Kidney capillary endothelial cell (primary cell): Measurements from ENCODE around the gene LARP4B.
A peak's percentile ranks its signal among the peaks of the same experiment; 100 is the strongest.

Experiments used
- DNase-seq: peaks from one replicate; pipeline ENCODE4 v3.0.0-alpha.2; 2018; ENCODE audit warnings: low spot score

The LARP4B gene

GRCh38 chr10:866577-866941, 64.9 kb downstream of the LARP4B start:
- DNase-seq: no peak

- DNase-seq: no peak
Measured at GRCh38 chr10:865924-866576, 65.5 kb downstream of the LARP4B start.

GRCh38 chr10:865257-865656, 66.2 kb downstream of the LARP4B start:
- DNase-seq: no peak

DNA sequence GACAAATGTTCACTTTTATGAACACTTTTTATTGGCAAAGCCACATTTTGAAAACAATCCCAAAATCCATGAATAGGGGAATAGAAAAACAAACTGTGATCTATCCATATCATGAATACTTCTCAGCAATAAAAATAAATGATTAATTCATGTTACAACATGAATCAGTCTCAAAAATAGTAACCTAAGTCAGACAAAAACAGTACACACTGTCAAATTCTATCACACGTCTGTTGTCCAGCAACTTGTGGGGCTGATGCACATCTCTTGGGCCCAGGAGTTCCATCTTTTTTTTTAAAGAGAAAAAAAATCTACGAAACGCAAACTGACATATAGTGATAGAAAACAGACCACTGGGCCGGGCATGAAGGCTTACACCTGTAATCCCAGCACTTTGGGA, 71.0 kb downstream of the LARP4B start:
- no peak for DNase-seq

GRCh38 chr10:856416-857157, 74.9 kb downstream of the LARP4B start:
- DNase-seq: no peak

GRCh38 chr10:855671-856070, 75.8 kb downstream of the LARP4B start:
- DNase-seq: no peak

- no peak for DNase-seq
Measured at GRCh38 chr10:855079-855478, 76.4 kb downstream of the LARP4B start.

DNA sequence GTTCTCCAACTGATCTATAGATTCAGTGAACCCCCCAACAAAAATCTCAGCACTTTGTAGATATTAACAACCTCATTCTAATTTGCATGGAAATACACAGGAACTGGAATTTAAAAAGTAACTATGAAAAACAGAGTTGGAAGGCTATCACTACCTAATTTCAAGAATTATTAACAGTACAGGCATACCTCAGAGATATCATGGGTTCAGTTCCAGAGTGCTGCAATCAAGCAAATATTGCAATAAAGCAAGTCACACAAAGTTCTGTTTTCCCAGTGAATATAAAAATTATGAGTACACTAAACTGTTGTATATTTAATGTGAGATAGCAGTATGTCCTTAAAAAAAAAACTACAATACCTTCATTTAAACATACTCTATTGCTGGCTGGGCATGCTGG, 78.5 kb downstream of the LARP4B start:
- no peak for DNase-seq

GRCh38 chr10:852386-852785, 79.1 kb downstream of the LARP4B start:
- no peak for DNase-seq

DNA sequence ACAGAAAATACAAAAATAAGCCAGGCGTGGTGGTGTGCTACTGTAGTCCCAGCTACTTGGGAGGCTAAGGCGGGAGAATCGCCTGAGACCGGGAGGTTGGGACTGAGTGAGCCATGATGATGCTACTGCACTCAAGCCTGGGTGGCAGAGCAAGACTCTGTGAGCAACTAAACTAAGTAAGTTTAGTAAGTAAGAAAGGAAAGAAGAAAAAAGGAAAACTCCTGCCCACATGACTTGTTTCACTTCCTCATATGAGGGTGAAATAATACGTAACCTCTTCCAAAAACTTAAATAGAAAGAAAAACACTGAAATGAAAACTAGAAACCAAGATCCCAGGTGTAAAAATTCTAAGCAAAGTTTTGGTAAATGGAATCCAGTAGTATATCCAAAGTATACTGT, 79.6 kb downstream of the LARP4B start:
- DNase-seq: no peak

DNA sequence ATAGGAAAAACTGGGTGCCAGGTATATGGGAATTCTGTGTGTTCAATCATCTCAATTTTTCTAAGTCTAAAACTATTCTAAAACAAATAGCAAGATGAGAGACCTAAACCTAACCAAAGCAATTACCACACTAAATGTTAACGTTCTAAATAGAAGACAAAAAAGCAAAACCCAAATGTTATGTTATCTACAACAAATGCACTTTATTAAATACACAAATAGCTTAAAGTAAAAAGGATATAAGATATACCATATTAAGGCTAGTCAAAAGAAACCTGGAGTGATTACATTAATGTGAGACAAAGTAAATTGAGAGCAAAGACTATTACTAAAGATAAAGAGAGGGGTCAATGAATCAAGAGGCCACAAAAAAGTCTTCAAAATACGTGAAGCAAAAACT, 81.4 kb downstream of the LARP4B start:
- DNase-seq: no peak

DNA sequence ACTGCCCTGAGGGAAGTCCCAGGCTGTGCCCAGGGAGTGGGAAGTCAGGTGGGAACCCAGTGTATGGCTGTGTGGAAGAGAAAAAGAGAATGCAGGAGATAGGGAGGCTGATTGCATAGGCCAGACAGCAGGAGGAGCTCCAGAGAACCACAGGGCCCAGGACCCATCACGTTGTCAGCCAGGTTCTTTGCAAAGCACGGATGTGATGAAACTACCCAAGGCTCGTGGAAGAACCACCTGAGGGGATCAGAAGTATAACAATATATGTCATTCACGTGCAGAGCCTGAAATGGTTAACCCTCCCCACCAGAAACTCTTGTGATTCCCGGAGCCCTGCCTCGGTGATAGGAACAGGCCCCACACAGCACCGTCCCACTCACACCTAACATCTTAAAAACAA, 83.6 kb downstream of the LARP4B start:
- no peak for DNase-seq

DNA sequence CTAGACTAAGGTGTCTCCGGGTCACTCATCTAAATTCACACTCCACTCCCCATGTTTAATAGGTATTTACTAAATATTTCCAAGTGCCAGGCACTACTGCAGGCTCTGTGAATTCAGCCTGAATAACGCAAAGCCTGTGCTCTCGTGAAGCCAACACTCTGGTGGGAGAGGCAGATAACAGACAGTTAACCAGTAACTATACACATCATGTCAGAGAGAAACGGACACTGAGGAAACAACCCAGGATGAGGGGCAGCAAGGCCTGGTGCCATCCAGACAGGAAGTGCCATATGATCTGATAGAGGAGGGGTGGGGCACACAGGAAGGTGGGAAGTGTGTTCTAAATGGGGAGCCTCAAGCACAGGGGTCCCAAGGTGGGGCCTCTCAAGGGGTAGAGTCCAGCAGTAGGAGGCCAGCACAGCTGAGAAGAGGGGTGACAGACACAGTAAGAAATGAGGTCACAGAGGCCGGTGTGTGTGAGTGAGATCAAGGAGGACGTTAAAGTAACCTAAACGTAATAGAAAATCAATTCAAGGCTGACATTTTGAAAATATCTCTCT, 85.3 kb downstream of the LARP4B start:
- DNase-seq: no peak

DNA sequence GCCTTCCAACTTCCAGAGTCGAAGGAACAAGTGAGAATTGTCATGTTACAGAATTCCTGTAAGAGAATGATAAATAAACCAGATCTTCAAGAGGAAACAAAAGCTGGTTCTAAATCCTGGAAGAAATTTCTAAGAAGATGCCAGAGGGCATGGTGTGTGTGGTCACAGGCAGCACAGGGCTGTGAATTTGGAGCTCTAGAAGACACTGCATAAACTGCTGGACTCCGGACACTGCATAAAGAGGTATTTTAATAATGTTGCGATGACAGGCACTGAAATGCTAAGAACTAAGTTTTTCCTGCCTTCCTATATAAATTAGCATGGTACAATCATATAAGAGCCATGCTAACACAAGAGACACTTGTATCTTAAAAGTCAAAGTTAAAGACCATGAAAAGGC, 86.0 kb downstream of the LARP4B start:
- no peak for DNase-seq

- peak; percentile 21 for DNase-seq
Measured at GRCh38 chr10:844552-844951, 87.0 kb downstream of the LARP4B start.

DNA sequence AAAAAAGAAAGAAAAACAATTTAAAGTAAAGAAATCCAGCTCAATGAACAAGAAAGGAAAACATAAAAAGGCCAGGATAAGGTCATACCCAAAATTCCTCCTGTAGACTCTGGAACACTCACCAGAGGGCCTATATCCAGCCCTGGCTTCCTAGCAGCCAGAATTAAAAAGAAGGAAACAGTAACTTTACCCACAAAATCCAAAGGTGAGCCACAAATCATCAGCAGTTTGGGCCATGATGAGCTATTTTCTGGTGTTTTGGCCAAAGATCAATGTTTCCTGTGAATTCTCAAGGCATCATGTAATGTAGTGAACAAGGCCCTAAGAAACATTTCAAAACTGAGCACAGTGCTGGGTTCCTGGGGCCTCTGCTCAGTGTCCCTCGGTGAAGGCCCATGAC, 87.8 kb downstream of the LARP4B start:
- DNase-seq: no peak

DNA sequence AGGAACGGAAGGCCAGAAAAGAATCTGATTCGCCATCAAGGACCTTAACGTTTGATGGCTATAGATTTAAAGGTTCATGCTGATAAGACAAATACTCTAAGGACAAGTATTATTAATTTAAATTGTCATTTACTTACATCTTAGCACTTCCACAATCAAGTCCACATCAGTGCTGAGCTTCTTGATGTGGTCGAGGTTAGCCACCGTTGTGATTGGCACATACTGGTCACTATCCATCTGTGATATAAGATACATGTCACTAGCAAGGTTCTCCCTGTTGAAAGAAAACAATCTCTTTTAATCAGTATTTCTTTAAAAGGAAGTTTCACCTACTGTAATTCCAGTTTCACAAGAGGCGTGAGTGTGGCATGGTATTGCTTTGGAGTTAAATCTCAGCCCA, 88.7 kb downstream of the LARP4B start:
- no peak for DNase-seq

DNA sequence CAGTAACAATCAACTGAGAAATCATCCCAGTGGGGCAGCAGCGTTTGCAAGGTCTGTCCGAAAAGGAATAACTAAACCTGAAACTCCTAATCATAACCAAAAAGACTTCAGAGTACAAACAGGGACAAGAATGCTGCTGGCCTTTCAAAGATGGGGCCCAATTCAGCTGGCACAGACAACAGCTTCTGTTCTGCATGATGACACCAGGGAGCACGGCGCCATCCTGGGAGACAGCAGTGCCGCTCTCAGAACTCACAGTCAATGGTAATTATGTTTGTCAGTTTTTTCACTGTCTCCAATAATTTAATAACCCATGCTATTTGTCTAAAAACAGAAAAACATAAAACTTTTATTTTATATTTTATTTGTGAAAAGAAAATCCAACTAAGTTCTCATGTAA, 90.0 kb downstream of the LARP4B start:
- no peak for DNase-seq

DNA sequence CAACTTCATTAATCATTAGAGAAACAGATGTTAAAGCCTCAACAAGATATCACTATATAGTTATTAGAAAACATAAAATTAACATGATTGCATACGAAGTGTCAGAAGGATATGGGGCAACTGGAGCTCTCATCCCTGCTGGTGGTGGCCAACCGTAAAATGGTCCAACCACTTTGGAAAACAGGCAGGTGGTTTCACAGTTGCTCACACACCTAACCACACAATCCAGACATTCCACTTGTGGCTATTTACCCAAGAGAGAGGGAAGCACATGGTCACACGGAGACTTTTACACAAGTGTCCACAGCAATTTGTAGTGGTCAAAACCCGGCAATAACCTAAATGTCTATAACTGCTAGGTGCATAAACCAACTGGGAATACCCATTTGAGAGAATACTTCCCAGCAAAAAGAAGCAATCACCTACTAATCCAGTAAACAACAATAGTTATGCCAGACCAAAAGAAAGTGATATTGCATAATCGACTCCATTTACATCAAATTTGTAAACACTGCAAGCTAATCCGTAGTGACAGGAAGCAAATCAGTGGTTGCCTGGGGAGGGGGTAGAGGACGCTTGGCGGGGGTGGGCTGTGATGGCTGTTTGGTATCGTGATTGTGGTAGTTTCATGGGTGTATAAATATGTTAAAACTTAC, 91.8 kb downstream of the LARP4B start:
- no peak for DNase-seq

DNA sequence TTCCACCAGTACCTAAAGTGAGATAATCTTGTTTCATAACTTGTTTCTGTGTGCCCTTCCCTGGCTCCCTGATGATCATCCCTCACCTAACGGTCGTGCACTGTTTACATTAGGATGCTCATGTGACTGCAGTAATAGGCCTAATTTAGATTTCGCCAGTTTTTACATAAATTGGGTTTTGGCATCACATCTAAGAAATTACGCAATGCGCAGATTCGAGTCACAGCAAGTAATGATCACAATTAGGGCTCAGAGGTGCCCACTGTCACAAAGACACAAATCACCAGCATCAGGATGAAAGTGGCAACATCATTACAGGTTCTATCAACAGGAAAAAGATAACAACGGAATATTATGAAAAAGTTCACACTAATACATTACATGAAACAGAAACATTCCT, 94.7 kb downstream of the LARP4B start:
- DNase-seq: no peak

DNA sequence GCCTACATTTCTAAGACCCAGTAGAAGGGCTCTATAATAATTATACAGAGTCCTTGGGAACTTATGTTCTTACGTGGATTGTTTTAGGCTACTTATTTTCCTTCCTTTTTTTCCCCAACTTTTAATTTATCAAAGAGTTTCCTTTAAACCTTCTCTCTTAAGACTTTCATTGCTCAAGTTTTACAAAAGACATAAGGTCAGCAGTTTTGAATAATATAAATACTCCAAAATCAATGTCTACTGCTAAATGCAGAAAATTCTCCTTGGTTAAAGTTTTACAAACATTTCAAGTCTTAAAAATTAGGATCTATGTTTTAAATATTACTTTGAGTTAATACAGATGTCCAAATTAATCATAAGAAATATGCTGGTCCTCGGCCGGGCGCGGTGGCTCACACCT, 97.0 kb downstream of the LARP4B start:
- no peak for DNase-seq

DNA sequence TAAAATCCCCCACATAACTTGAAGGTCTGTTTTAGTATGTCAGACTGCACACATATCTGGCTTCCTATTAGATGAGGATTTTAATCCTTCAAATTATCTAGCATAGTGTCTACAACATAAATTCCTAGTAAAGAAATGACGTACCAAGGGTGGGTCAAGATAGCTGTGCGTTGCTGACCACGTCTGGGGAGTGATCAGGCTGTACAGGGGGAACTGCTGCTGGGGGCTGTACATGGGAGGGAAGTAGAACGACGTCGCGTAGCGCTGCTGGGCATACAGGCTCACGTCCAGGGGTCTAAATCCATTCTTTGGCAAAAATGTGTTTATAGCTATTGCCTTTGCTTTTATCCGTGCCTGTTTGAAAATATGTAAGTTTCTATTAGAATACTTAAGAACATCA, 102.3 kb downstream of the LARP4B start:
- no peak for DNase-seq

- no peak for DNase-seq
Measured at GRCh38 chr10:828191-828590, 103.3 kb downstream of the LARP4B start.
